IMR-90 (cell line): Measurements from ENCODE around the gene ATP6V1E1. TPM values are rescaled to one million over a fixed set of nuclear protein-coding genes. Genes with fewer than 3 reads are reported as not detected.

ENCODE experiments used
- ATAC-seq: fragments of 200-7000 bp; cut with Tn5 transposase; 2 replicates; pipeline ENCODE4 v1.9.1; 2020; ENCODE audit warnings: low read depth, mild to moderate bottlenecking, moderate library complexity
- BruUV-seq: library from RNA; stranded (reverse); fragments of 400-500 nt; replicated peaks from 2 replicates; lab custom pipeline; 2021; lab: Mats Ljungman, UMichigan
- CTCF ChIA-PET: fragments of 300-600 bp; formaldehyde crosslinking; extraction: SDS; loops from one replicate; lab custom pipeline; 2021; ENCODE audit warnings: antibody characterized with exemption; lab: Yijun Ruan, JAX
- POLR2A ChIA-PET: fragments of 300-600 bp; sonication (Branson Sonifier 250); formaldehyde crosslinking; loops from one replicate; lab custom pipeline; 2022; ENCODE audit warnings: antibody characterized with exemption; ENCODE audit not compliant: unreplicated experiment; lab: Charles Lee
- DNase-seq: peaks from one replicate; pipeline ENCODE4 v3.0.0; 2013
- H2AFZ ChIP-seq: replicated peaks from 2 replicates; pipeline ENCODE3; 2013; ENCODE audit warnings: low read length, mild to moderate bottlenecking; ENCODE audit not compliant: poor library complexity
- H2AK5ac ChIP-seq: 2 replicates; pipeline ENCODE4 v1.6.1; 2013; ENCODE audit warnings: low read depth, low read length, inconsistent platforms
- H2AK9ac ChIP-seq: replicated peaks from 2 replicates; pipeline ENCODE3; 2013; ENCODE audit warnings: mild to moderate bottlenecking, low read depth, low read length, moderate library complexity; ENCODE audit not compliant: poor library complexity
- H2BK120ac ChIP-seq: 2 replicates; pipeline ENCODE4 v1.6.1; 2013; ENCODE audit warnings: low read depth, low read length, inconsistent platforms
- H2BK15ac ChIP-seq: 3 replicates; pipeline ENCODE4 v1.6.1; 2013; ENCODE audit warnings: low read depth, low read length, inconsistent platforms
- H2BK20ac ChIP-seq: 2 replicates; pipeline ENCODE4 v1.6.1; 2013; ENCODE audit warnings: low read depth, mild to moderate bottlenecking, inconsistent platforms, low read length, moderate library complexity
- H2BK5ac ChIP-seq: 2 replicates; pipeline ENCODE4 v1.6.1; 2013; ENCODE audit warnings: mild to moderate bottlenecking, low read depth, low read length, inconsistent platforms; ENCODE audit not compliant: poor library complexity, severe bottlenecking
- H3K14ac ChIP-seq: replicated peaks from 2 replicates; pipeline ENCODE4 v1.6.1; 2013; ENCODE audit warnings: low read depth, low read length, inconsistent platforms
- H3K18ac ChIP-seq: 2 replicates; pipeline ENCODE4 v1.6.1; 2013; ENCODE audit warnings: low read depth, low read length, control low read depth
- H3K23ac ChIP-seq: 2 replicates; pipeline ENCODE4 v1.6.1; 2013; ENCODE audit warnings: low read depth, low read length, inconsistent platforms
- H3K27ac ChIP-seq: 2 replicates; pipeline ENCODE4 v1.5.1; 2013; ENCODE audit warnings: mild to moderate bottlenecking, control low read depth, low read length; ENCODE audit not compliant: insufficient read depth
- H3K27me3 ChIP-seq: 2 replicates; pipeline ENCODE4 v1.6.1; 2013; ENCODE audit warnings: low read length; ENCODE audit not compliant: control insufficient read depth, insufficient read depth
- H3K36me3 ChIP-seq: 2 replicates; pipeline ENCODE4 v1.6.1; 2013; ENCODE audit warnings: low read length, mixed read lengths; ENCODE audit not compliant: control insufficient read depth, insufficient read depth
- H3K4ac ChIP-seq: 2 replicates; pipeline ENCODE4 v1.6.1; 2013; ENCODE audit warnings: low read depth, low read length, inconsistent platforms
- H3K4me1 ChIP-seq: 2 replicates; pipeline ENCODE4 v1.6.1; 2013; ENCODE audit warnings: low read length, mixed read lengths; ENCODE audit not compliant: control insufficient read depth, insufficient read depth
- H3K4me2 ChIP-seq: 2 replicates; pipeline ENCODE4 v1.6.1; 2013; ENCODE audit warnings: low read depth, mild to moderate bottlenecking, control low read depth, low read length, moderate library complexity
- H3K4me3 ChIP-seq: 2 replicates; pipeline ENCODE4 v1.5.1; 2013; ENCODE audit warnings: low read depth, mild to moderate bottlenecking, control low read depth, low read length, moderate library complexity; ENCODE audit not compliant: insufficient read depth
- H3K56ac ChIP-seq: 2 replicates; pipeline ENCODE4 v1.6.1; 2013; ENCODE audit warnings: low read length, inconsistent platforms; ENCODE audit not compliant: insufficient read depth; ENCODE audit errors: extremely low read depth
- H3K79me1 ChIP-seq, 2 experiments: 2 replicates each; pipeline ENCODE4 v1.6.1; 2013; ENCODE audit warnings: low read length in 2 of 2, inconsistent platforms in 1 of 2, low read depth in 1 of 2
- H3K9ac ChIP-seq: 2 replicates; pipeline ENCODE4 v1.6.1; 2013; ENCODE audit warnings: low read depth, low read length, control low read depth
- H3K9me1 ChIP-seq: 2 replicates; pipeline ENCODE4 v1.6.1; 2013; ENCODE audit warnings: low read length, inconsistent platforms; ENCODE audit not compliant: insufficient read depth
- H3K9me3 ChIP-seq: 2 replicates; pipeline ENCODE4 v1.6.1; 2013; ENCODE audit warnings: low read length; ENCODE audit not compliant: control insufficient read depth, insufficient read depth
- H4K20me1 ChIP-seq: 2 replicates; pipeline ENCODE4 v1.6.1; 2013; ENCODE audit warnings: low read length, inconsistent platforms; ENCODE audit not compliant: insufficient read depth
- H4K5ac ChIP-seq: 2 replicates; pipeline ENCODE4 v1.6.1; 2013; ENCODE audit warnings: mild to moderate bottlenecking, low read depth, low read length, control low read depth
- H4K8ac ChIP-seq, 2 experiments: 2 replicates each; pipeline ENCODE4 v1.6.1; 2013; ENCODE audit warnings: low read depth in 2 of 2, low read length in 2 of 2, control low read depth in 1 of 2, inconsistent platforms in 1 of 2
- H4K91ac ChIP-seq: 2 replicates; pipeline ENCODE4 v1.6.1; 2013; ENCODE audit warnings: low read depth, low read length, inconsistent platforms; ENCODE audit not compliant: insufficient read depth
- BHLHE40 ChIP-seq: fragments of 150-350 bp; IDR thresholded peaks from 2 replicates; pipeline ENCODE4 v1.6.1; 2016; ENCODE audit warnings: mild to moderate bottlenecking, low read depth, low read length
- CEBPB ChIP-seq: IDR thresholded peaks from 2 replicates; pipeline ENCODE4 v1.6.1; 2012; ENCODE audit warnings: low read depth, low read length, improper control_type of control experiment
- CHD1 ChIP-seq: IDR thresholded peaks from 2 replicates; pipeline ENCODE4 v1.6.1; 2012; ENCODE audit warnings: low read depth, low read length, improper control_type of control experiment
- CTCF ChIP-seq: conservative IDR thresholded peaks from 2 replicates; pipeline ENCODE4 v1.5.1; 2012; ENCODE audit warnings: mild to moderate bottlenecking, low read depth, low read length, improper control_type of control experiment
- ELK1 ChIP-seq: fragments of 150-350 bp; IDR thresholded peaks from 2 replicates; pipeline ENCODE4 v1.6.1; 2016; ENCODE audit warnings: low read depth, mild to moderate bottlenecking, low read length, moderate library complexity, borderline replicate concordance
- FOS ChIP-seq: fragments of 150-350 bp; IDR thresholded peaks from 2 replicates; pipeline ENCODE4 v1.6.1; 2016; ENCODE audit warnings: low read depth, low read length
- MAFK ChIP-seq: IDR thresholded peaks from 2 replicates; pipeline ENCODE4 v1.6.1; 2012; ENCODE audit warnings: low read depth, low read length, improper control_type of control experiment
- MAZ ChIP-seq: IDR thresholded peaks from 2 replicates; pipeline ENCODE4 v1.6.1; 2012; ENCODE audit warnings: low read depth, mild to moderate bottlenecking, low read length, improper control_type of control experiment, moderate library complexity, borderline replicate concordance
- MXI1 ChIP-seq: IDR thresholded peaks from 2 replicates; pipeline ENCODE4 v1.6.1; 2012; ENCODE audit warnings: low read depth, mild to moderate bottlenecking, low read length, moderate library complexity, borderline replicate concordance
- NFE2L2 ChIP-seq: fragments of 150-350 bp; IDR thresholded peaks from 2 replicates; pipeline ENCODE4 v1.6.1; 2016; ENCODE audit warnings: low read depth, mild to moderate bottlenecking, low read length
- POLR2A ChIP-seq: IDR thresholded peaks from 2 replicates; pipeline ENCODE4 v1.6.1; 2012; ENCODE audit warnings: mild to moderate bottlenecking, low read depth, low read length
- RAD21 ChIP-seq: IDR thresholded peaks from 2 replicates; pipeline ENCODE4 v1.6.1; 2012; ENCODE audit warnings: low read length, improper control_type of control experiment
- RCOR1 ChIP-seq: IDR thresholded peaks from 2 replicates; pipeline ENCODE4 v1.6.1; 2012; ENCODE audit warnings: mild to moderate bottlenecking, low read length, improper control_type of control experiment; ENCODE audit not compliant: insufficient replicate concordance
- RFX5 ChIP-seq: IDR thresholded peaks from 2 replicates; pipeline ENCODE4 v1.8.0; 2012; ENCODE audit warnings: low read depth, mild to moderate bottlenecking, low read length, moderate library complexity
- SMC3 ChIP-seq: fragments of 150-350 bp; IDR thresholded peaks from 2 replicates; pipeline ENCODE4 v1.6.1; 2016; ENCODE audit warnings: low read depth, mild to moderate bottlenecking, antibody characterized with exemption, low read length, moderate library complexity
- USF2 ChIP-seq: fragments of 150-350 bp; IDR thresholded peaks from 2 replicates; pipeline ENCODE4 v1.6.1; 2017; ENCODE audit warnings: mild to moderate bottlenecking, antibody characterized with exemption, low read length, low read depth
- WGBS, 2 experiments: methylation state at CpG; one replicate each; pipeline versions ENCODE4 v1.1.5 to v1.1.7; 2013; ENCODE audit warnings: missing lambda C conversion rate in 2 of 2; ENCODE audit not compliant: insufficient read length in 1 of 2; ENCODE audit errors: extremely low coverage in 2 of 2; 5-methylcytosine and 5-hydroxymethylcytosine counted together
- dilution Hi-C: fragments of 300-500 bp; cut with HindIII; formaldehyde crosslinking; loops from one replicate; pipeline ENCODE4 v1.14.3; 2018; ENCODE audit warnings: low sequenced_read_pairs; ENCODE audit not compliant: unreplicated experiment
- in situ Hi-C: fragments of 300-500 bp; cut with MboI; formaldehyde crosslinking; loops from 3 replicates; pipeline ENCODE4 v1.14.3; 2019; ENCODE audit warnings: low sequenced_read_pairs, inconsistent platforms, mixed read lengths
- intact Hi-C: fragments of 100-400 bp; cut with micrococcal nuclease; formaldehyde crosslinking; loops from 2 replicates; pipeline ENCODE4 v1.10.0; 2022
- polyA plus RNA-seq, 3 experiments: library from polyadenylated mRNA; depleted of rRNA; stranded (reverse); fragments of >200 nt; gene quantifications; 2 replicates each; pipeline ENCODE4 v1.2.3, GENCODE V29; 2012; ENCODE audit warnings: low replicate concordance in 1 of 3
- total RNA-seq: library from RNA; depleted of rRNA; stranded (reverse); fragments of >200 nt; gene quantifications from 2 replicates; pipeline ENCODE4 v1.2.3, GENCODE V29; 2012

ATP6V1E1 gene
- total and polyA plus RNA-seq, 2 of the 4 experiments (the other 2 are of a cell fraction), result 144 to 148 TPM

DNA sequence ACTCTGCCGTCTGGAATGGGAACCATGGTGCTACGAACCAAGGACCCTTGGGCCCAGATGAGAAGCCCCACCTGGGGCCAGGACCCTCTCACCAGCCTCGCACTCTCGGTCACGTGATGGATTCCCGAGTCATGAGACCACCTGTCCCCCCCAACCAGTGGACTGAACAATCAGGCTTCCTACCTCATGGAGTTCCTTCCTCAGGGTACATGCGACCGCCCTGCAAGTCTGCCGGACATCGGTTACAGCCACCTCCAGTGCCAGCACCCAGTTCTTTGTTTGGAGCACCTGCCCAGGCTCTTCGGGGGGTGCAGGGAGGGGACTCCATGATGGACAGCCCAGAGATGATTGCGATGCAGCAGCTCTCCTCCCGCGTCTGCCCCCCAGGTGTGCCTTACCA lies 86.1 kb downstream of the ATP6V1E1 start:
- no peak overlapping the region for H3K56ac ChIP-seq
- no peak for DNase-seq
- no peak overlapping the region for H4K8ac ChIP-seq
- H3K4me2 ChIP-seq, result no peak overlapping the region
- no peaks in the 10 kb centered on the region for H3K4me1 ChIP-seq
- no peak overlapping the region for H3K27ac ChIP-seq
- no peaks in the 10 kb centered on the region for H3K79me1 ChIP-seq
- H3K4me3 ChIP-seq, result no peak overlapping the region
- ChIA-PET POLR2A (no interaction called here), CTCF (no interaction called here)
- H4K20me1 ChIP-seq, result no peaks in the 10 kb centered on the region
- WGBS, 2 experiments, result 80% methylated on average over 10 of the region's 14 CpGs; no CpG with 5 or more reads in 1 of the 2 experiments
- ATAC-seq, result no peak
- in situ Hi-C loops (no loop called here), dilution Hi-C loops (no loop called here), intact Hi-C loops (no loop called here)
- H3K27me3 ChIP-seq, result peaks cover 1% of the 10 kb centered on the region; the same call in 1 of the 2 replicates
- no peak overlapping the region for H4K91ac ChIP-seq
- no peak overlapping the region for H2BK20ac ChIP-seq
- no peaks in the 10 kb centered on the region for H3K36me3 ChIP-seq
- no peak overlapping the region for H2AK9ac ChIP-seq
- H3K23ac ChIP-seq, result no peak overlapping the region
- no peaks in the 10 kb centered on the region for H3K9me1 ChIP-seq
- no peak overlapping the region for H3K9ac ChIP-seq
- H3K14ac ChIP-seq, result no peak overlapping the region
- no peak overlapping the region for H3K4ac ChIP-seq
- H4K5ac ChIP-seq, result no peak overlapping the region
- H3K9me3 ChIP-seq, result no peaks in the 10 kb centered on the region
- no peak overlapping the region for H2BK15ac ChIP-seq
- H2BK5ac ChIP-seq, result no peak overlapping the region
- H2BK120ac ChIP-seq, result no peak overlapping the region
- no TSS peak for BruUV-seq
- H2AK5ac ChIP-seq, result no peak overlapping the region
- TF ChIP-seq CTCF (no peak), SMC3 (no peak), MXI1 (no peak), NFE2L2 (no peak), ELK1 (no peak), BHLHE40 (no peak), MAZ (no peak), CEBPB (no peak), RFX5 (no peak), FOS (no peak), MAFK (no peak), POLR2A (no peak), CHD1 (no peak), RCOR1 (no peak), RAD21 (no peak), USF2 (no peak)
- H3K18ac ChIP-seq, result no peak overlapping the region
- no peak overlapping the region for H2AFZ ChIP-seq
